Activated CD4-positive, alpha-beta T cell treated with anti-CD3 and anti-CD28 coated beads, Interleukin-2, amount 50 U/mL, for 24 hours (primary cell): ENCODE measurements around the gene OR51E1.

Experiments
- DNase-seq, 2 donors: peaks; one replicate each; pipeline ENCODE4 v3.0.0-alpha.2; 2020; ENCODE audit warnings: low read depth in 1 of 2, low spot score in 1 of 2

The OR51E1 gene

DNA sequence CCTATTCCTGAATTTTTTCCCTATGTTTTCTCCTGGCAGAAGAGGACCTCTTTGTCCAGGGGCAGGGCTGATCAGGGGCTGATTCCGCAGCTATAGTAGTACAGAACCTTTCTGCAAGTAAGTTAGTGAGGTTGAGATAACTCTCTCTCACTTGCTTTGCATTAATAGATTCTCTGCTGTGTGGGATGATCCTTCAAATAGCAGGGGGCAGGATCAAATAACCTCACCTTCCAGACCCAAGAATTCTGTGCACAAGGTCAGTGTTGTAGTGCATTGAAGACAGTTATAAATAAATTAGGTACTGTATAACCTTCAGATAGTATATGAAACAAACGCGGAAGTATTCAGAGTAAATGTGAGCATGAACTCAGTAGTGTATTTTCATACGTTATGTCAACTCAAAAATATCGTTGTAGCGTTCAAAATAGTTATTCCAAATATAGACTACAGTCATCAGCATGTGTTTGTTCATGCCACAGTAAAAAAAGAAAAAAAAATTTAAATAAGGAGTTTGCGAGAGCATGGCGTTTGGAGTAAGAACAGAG lies 61.1 kb downstream of the OR51E1 start:
- DNase-seq, result no peak
